Neutrophil (primary cell): ENCODE data around the gene MS4A7.
A peak's percentile ranks its signal among the peaks of the same experiment; 100 is the strongest.
"Not testable (repeated sequence)": the region's sequence is repeated elsewhere in the genome, so short reads cannot be mapped to it uniquely, and the experiment has no call there.

Experiments
- H3K27ac ChIP-seq: fragments of 200-600 bp; sonication (generic); 2 replicates; pipeline ENCODE4 v1.5.1; 2016; ENCODE audit warnings: mild to moderate bottlenecking, moderate library complexity
- H3K27me3 ChIP-seq: fragments of 200-600 bp; sonication (generic); 2 replicates; pipeline ENCODE4 v1.6.0; 2016; ENCODE audit warnings: mild to moderate bottlenecking
- H3K36me3 ChIP-seq: fragments of 200-600 bp; sonication (generic); 2 replicates; pipeline ENCODE4 v1.5.1; 2017
- H3K4me1 ChIP-seq, 2 experiments: fragments of 200-600 bp in 1 of 2; sonication (generic) in 1 of 2; 1 replicate in 1 of 2; 2 replicates in 1 of 2; pipeline versions ENCODE4 v1.5.1 to v1.6.1; 2013 to 2016; ENCODE audit warnings: low read depth in 1 of 2, low read length in 1 of 2, mild to moderate bottlenecking in 1 of 2, moderate library complexity in 1 of 2; ENCODE audit not compliant: control insufficient read depth in 1 of 2, insufficient read depth in 1 of 2
- H3K4me3 ChIP-seq, 2 experiments: fragments of 200-600 bp in 1 of 2; sonication (generic) in 1 of 2; 1 replicate in 1 of 2; 2 replicates in 1 of 2; pipeline ENCODE4 v1.5.1; 2013 to 2016; ENCODE audit warnings: low read depth in 1 of 2, low read length in 1 of 2, mild to moderate bottlenecking in 1 of 2, moderate library complexity in 1 of 2
- H3K9me3 ChIP-seq: fragments of 200-600 bp; sonication (generic); 2 replicates; pipeline ENCODE4 v1.5.1; 2016
- CTCF ChIP-seq: fragments of 200-600 bp; sonication (generic); IDR thresholded peaks from 2 replicates; pipeline ENCODE4 v1.5.1; 2016; ENCODE audit warnings: antibody characterized with exemption

The MS4A7 gene

GRCh38 chr11:60363542-60364470, 14.5 kb upstream of the MS4A7 start:
- H3K36me3 ChIP-seq = no peaks in the 10 kb centered on the region
- peaks cover 17% of the 10 kb centered on the region for H3K9me3 ChIP-seq
- H3K4me3 ChIP-seq = peak overlapping the region; percentile 1 to 33
- no peaks in the 10 kb centered on the region for H3K27me3 ChIP-seq
- peak; percentile 66 for TF ChIP-seq CTCF
- peak overlapping the region; percentile 68 for H3K27ac ChIP-seq
- H3K4me1 ChIP-seq = peaks cover 23 to 33% of the 10 kb centered on the region in 2 experiments

- H3K4me3 ChIP-seq = not testable (repeated sequence)
- peaks cover 29 to 33% of the 10 kb centered on the region in 2 experiments for H3K4me1 ChIP-seq
Measured at GRCh38 chr11:60366262-60366904, 11.9 kb upstream of the MS4A7 start.

GRCh38 chr11:60367009-60367408, 11.3 kb upstream of the MS4A7 start:
- no peak overlapping the region for H3K4me3 ChIP-seq
- H3K27me3 ChIP-seq = no peaks in the 10 kb centered on the region
- no peak overlapping the region for H3K27ac ChIP-seq
- H3K9me3 ChIP-seq = peaks cover 18% of the 10 kb centered on the region
- TF ChIP-seq CTCF = no peak
- no peaks in the 10 kb centered on the region for H3K36me3 ChIP-seq
- H3K4me1 ChIP-seq = peaks cover 29 to 36% of the 10 kb centered on the region in 2 experiments

More at GRCh38 chr11:60366262-60366904, 11.9 kb upstream of the MS4A7 start:
- H3K9me3 ChIP-seq = peaks cover 18% of the 10 kb centered on the region
- H3K27ac ChIP-seq, H3K27me3 ChIP-seq, H3K36me3 ChIP-seq: not testable (repeated sequence)

GRCh38 chr11:60367896-60368295, 10.4 kb upstream of the MS4A7 start:
- H3K27ac ChIP-seq = no peak overlapping the region
- H3K4me3 ChIP-seq = no peak overlapping the region
- H3K36me3 ChIP-seq = no peaks in the 10 kb centered on the region
- peaks cover 27 to 31% of the 10 kb centered on the region in 2 experiments for H3K4me1 ChIP-seq
- no peak for TF ChIP-seq CTCF
- peaks cover 18% of the 10 kb centered on the region for H3K9me3 ChIP-seq
- H3K27me3 ChIP-seq = no peaks in the 10 kb centered on the region

GRCh38 chr11:60370252-60370810, 8.0 kb upstream of the MS4A7 start:
- H3K9me3 ChIP-seq = peaks cover 18% of the 10 kb centered on the region
- no peak overlapping the region for H3K27ac ChIP-seq
- H3K36me3 ChIP-seq = no peaks in the 10 kb centered on the region
- H3K4me1 ChIP-seq = peaks cover 5 to 7% of the 10 kb centered on the region in 2 experiments
- no peak for TF ChIP-seq CTCF
- no peak overlapping the region for H3K4me3 ChIP-seq
- H3K27me3 ChIP-seq = no peaks in the 10 kb centered on the region
